Measurements from ENCODE around the gene ANKRD31.

The ANKRD31 gene

GRCh38 chr5:75057561-75057960, 179.1 kb downstream of the ANKRD31 start:
- DNase-seq (ENCODE audit: low read depth), result no peak

- DNase-seq (ENCODE audit: low read depth), result no peak
These were observed 180.9 kb downstream of the ANKRD31 start for GRCh38 chr5:75055727-75056144.

- no peak for DNase-seq (ENCODE audit: low read depth)
These were observed 182.3 kb downstream of the ANKRD31 start for GRCh38 chr5:75054134-75054930.

GRCh38 chr5:75053304-75054133, 183.2 kb downstream of the ANKRD31 start:
- peak; percentile 51 for DNase-seq (ENCODE audit: low read depth)

- DNase-seq (ENCODE audit: low read depth), result no peak
These were observed 183.7 kb downstream of the ANKRD31 start for GRCh38 chr5:75053054-75053303.

- peak; percentile 24 for DNase-seq (ENCODE audit: low read depth)
These were observed 184.3 kb downstream of the ANKRD31 start, which contains the start of gene GCNT4 for GRCh38 chr5:75052192-75053053. TSS of gene GCNT4 (minus strand) at chr5:75052558. CDS start at chr5:75030037, 22,521 bp downstream.

GRCh38 chr5:75051217-75051751, 185.4 kb downstream of the ANKRD31 start:
- DNase-seq (ENCODE audit: low read depth), result peak; percentile 27

- no peak for DNase-seq (ENCODE audit: low read depth)
These were observed 186.3 kb downstream of the ANKRD31 start for GRCh38 chr5:75050415-75050814.

- peak; percentile 63 for DNase-seq (ENCODE audit: low read depth)
These were observed 187.0 kb downstream of the ANKRD31 start for GRCh38 chr5:75049456-75050351.

- DNase-seq (ENCODE audit: low read depth), result no peak
These were observed 188.2 kb downstream of the ANKRD31 start for GRCh38 chr5:75048457-75048953.

- DNase-seq (ENCODE audit: low read depth), result no peak
These were observed 189.3 kb downstream of the ANKRD31 start for GRCh38 chr5:75047356-75047755.

GRCh38 chr5:75046366-75047142, 190.1 kb downstream of the ANKRD31 start:
- no peak for DNase-seq (ENCODE audit: low read depth)

- DNase-seq (ENCODE audit: low read depth), result no peak
These were observed 191.6 kb downstream of the ANKRD31 start for GRCh38 chr5:75045071-75045470.

- DNase-seq (ENCODE audit: low read depth), result no peak
These were observed 192.3 kb downstream of the ANKRD31 start for GRCh38 chr5:75044406-75044805.

- DNase-seq (ENCODE audit: low read depth), result no peak
These were observed 192.9 kb downstream of the ANKRD31 start for GRCh38 chr5:75043633-75044264.

GRCh38 chr5:75042522-75042921, 194.2 kb downstream of the ANKRD31 start:
- DNase-seq (ENCODE audit: low read depth), result no peak

GRCh38 chr5:75040973-75041372, 195.7 kb downstream of the ANKRD31 start:
- DNase-seq (ENCODE audit: low read depth), result no peak

GRCh38 chr5:75037106-75037505, 199.6 kb downstream of the ANKRD31 start:
- no peak for DNase-seq (ENCODE audit: low read depth)

- DNase-seq (ENCODE audit: low read depth), result no peak
These were observed 202.4 kb downstream of the ANKRD31 start for GRCh38 chr5:75034137-75034739.

All from T follicular helper cell (primary cell).